H9 (cell line): ENCODE measurements around the gene ZNF664. TPM values are rescaled to one million over a fixed set of nuclear protein-coding genes. Genes with fewer than 3 reads are reported as not detected.

Experiments
- DNase-seq: peaks from one replicate; pipeline ENCODE4 v3.0.0-alpha.2; 2017
- H2AFZ ChIP-seq: one replicate; pipeline ENCODE4 v1.6.1; 2013; ENCODE audit warnings: mild to moderate bottlenecking, low read length, control low read depth, moderate library complexity
- H2AK5ac ChIP-seq: 2 replicates; pipeline ENCODE4 v1.6.1; 2013; ENCODE audit warnings: low read length, control low read depth, mixed read lengths; ENCODE audit not compliant: insufficient read length
- H2BK120ac ChIP-seq: one replicate; pipeline ENCODE4 v1.6.1; 2013; ENCODE audit warnings: low read depth, mild to moderate bottlenecking, low read length, control low read depth, inconsistent platforms; ENCODE audit not compliant: poor library complexity, severe bottlenecking
- H2BK12ac ChIP-seq: 2 replicates; pipeline ENCODE4 v1.6.1; 2013; ENCODE audit warnings: low read length, control low read depth, mixed read lengths, low read depth; ENCODE audit not compliant: insufficient read length
- H2BK15ac ChIP-seq: 2 replicates; pipeline ENCODE4 v1.6.1; 2013; ENCODE audit warnings: low read depth, low read length, control low read depth
- H2BK20ac ChIP-seq: one replicate; pipeline ENCODE4 v1.6.1; 2013; ENCODE audit warnings: low read depth, mild to moderate bottlenecking, low read length, control low read depth, inconsistent platforms; ENCODE audit not compliant: poor library complexity, severe bottlenecking
- H2BK5ac ChIP-seq: 2 replicates; pipeline ENCODE4 v1.6.1; 2013; ENCODE audit warnings: low read length, control low read depth, mixed read lengths; ENCODE audit not compliant: insufficient read length
- H3K14ac ChIP-seq: 2 replicates; pipeline ENCODE4 v1.6.1; 2013; ENCODE audit warnings: low read length, control low read depth; ENCODE audit not compliant: insufficient read depth
- H3K18ac ChIP-seq: 2 replicates; pipeline ENCODE4 v1.6.1; 2013; ENCODE audit warnings: low read depth, mild to moderate bottlenecking, mixed read lengths, low read length, control low read depth; ENCODE audit not compliant: insufficient read length
- H3K23ac ChIP-seq: 2 replicates; pipeline ENCODE4 v1.6.1; 2013; ENCODE audit warnings: low read length, control low read depth, mixed read lengths, low read depth; ENCODE audit not compliant: insufficient read length
- H3K23me2 ChIP-seq: 2 replicates; pipeline ENCODE4 v1.6.1; 2013; ENCODE audit warnings: low read depth, mild to moderate bottlenecking, mixed read lengths, low read length, control low read depth; ENCODE audit not compliant: insufficient read length, poor library complexity, severe bottlenecking
- H3K27ac ChIP-seq: 2 replicates; pipeline ENCODE4 v1.5.1; 2013; ENCODE audit warnings: low read length, control low read depth, mixed read lengths, low read depth; ENCODE audit not compliant: insufficient read length
- H3K27me3 ChIP-seq: 2 replicates; pipeline ENCODE4 v1.6.1; 2013; ENCODE audit warnings: low read length, control low read depth, inconsistent platforms; ENCODE audit not compliant: insufficient read depth
- H3K4ac ChIP-seq: 2 replicates; pipeline ENCODE4 v1.6.1; 2013; ENCODE audit warnings: low read depth, mild to moderate bottlenecking, control low read depth, inconsistent platforms, low read length, moderate library complexity
- H3K4me1 ChIP-seq: 2 replicates; pipeline ENCODE4 v1.6.1; 2013; ENCODE audit warnings: low read length, control low read depth, inconsistent platforms; ENCODE audit not compliant: insufficient read depth
- H3K4me2 ChIP-seq: 2 replicates; pipeline ENCODE4 v1.6.1; 2013; ENCODE audit warnings: low read length, control low read depth, mixed read lengths; ENCODE audit not compliant: insufficient read length, insufficient read depth
- H3K56ac ChIP-seq: 2 replicates; pipeline ENCODE4 v1.6.1; 2013; ENCODE audit warnings: low read depth, mild to moderate bottlenecking, mixed read lengths, low read length, control low read depth; ENCODE audit not compliant: insufficient read length
- H3K79me1 ChIP-seq: 2 replicates; pipeline ENCODE4 v1.6.1; 2013; ENCODE audit warnings: low read depth, mild to moderate bottlenecking, moderate library complexity, low read length, control low read depth, inconsistent platforms; ENCODE audit not compliant: insufficient read depth, poor library complexity, severe bottlenecking
- H3K79me2 ChIP-seq: 2 replicates; pipeline ENCODE4 v1.6.1; 2013; ENCODE audit warnings: low read length, control low read depth, inconsistent platforms; ENCODE audit not compliant: insufficient read depth
- H3K9ac ChIP-seq: 2 replicates; pipeline ENCODE4 v1.6.1; 2013; ENCODE audit warnings: low read length, control low read depth, mixed read lengths; ENCODE audit not compliant: insufficient read length; ENCODE audit errors: extremely low read depth
- H3K9me3 ChIP-seq: one replicate; pipeline ENCODE4 v1.6.1; 2013; ENCODE audit warnings: low read depth, low read length, inconsistent platforms; ENCODE audit not compliant: control insufficient read depth
- H3T11ph ChIP-seq: one replicate; pipeline ENCODE4 v1.6.1; 2013; ENCODE audit warnings: mild to moderate bottlenecking, low read length, control low read depth, inconsistent platforms
- H4K20me1 ChIP-seq: one replicate; pipeline ENCODE4 v1.6.1; 2013; ENCODE audit not compliant: control insufficient read depth, insufficient read length, insufficient read depth
- H4K5ac ChIP-seq: 2 replicates; pipeline ENCODE4 v1.6.1; 2013; ENCODE audit warnings: low read depth, mild to moderate bottlenecking, mixed read lengths, low read length, control low read depth; ENCODE audit not compliant: insufficient read length
- H4K8ac ChIP-seq: replicated peaks from 2 replicates; pipeline ENCODE4 v1.6.1; 2013; ENCODE audit warnings: low read length, control low read depth, mixed read lengths, low read depth; ENCODE audit not compliant: insufficient read length
- H4K91ac ChIP-seq: 2 replicates; pipeline ENCODE4 v1.6.1; 2013; ENCODE audit warnings: low read depth, mild to moderate bottlenecking, moderate library complexity, mixed read lengths, low read length, control low read depth; ENCODE audit not compliant: insufficient read length
- H3K27ac Mint-ChIP-seq, 3 experiments: 2 replicates in 2 of 3; 3 replicates in 1 of 3; pipeline ENCODE4 v1.8.0; 2020 to 2021; ENCODE audit warnings: mixed read lengths in 3 of 3, mild to moderate bottlenecking in 1 of 3, moderate library complexity in 1 of 3
- H3K27me3 Mint-ChIP-seq: 2 replicates; pipeline ENCODE4 v1.8.0; 2021; ENCODE audit warnings: low read depth, mild to moderate bottlenecking, moderate library complexity, mixed read lengths
- H3K36me3 Mint-ChIP-seq, 3 experiments: 2 replicates in 2 of 3; 3 replicates in 1 of 3; pipeline ENCODE4 v1.8.0; 2020 to 2021; ENCODE audit warnings: low read depth in 3 of 3, mixed read lengths in 3 of 3; ENCODE audit not compliant: insufficient read depth in 1 of 3
- H3K4me1 Mint-ChIP-seq, 2 experiments: 2 replicates each; pipeline ENCODE4 v1.8.0; 2020; ENCODE audit warnings: mixed read lengths in 2 of 2
- H3K4me3 Mint-ChIP-seq, 2 experiments: 2 replicates in 1 of 2; 3 replicates in 1 of 2; pipeline ENCODE4 v1.8.0; 2020 to 2021; ENCODE audit warnings: mild to moderate bottlenecking in 2 of 2, mixed read lengths in 2 of 2, moderate library complexity in 1 of 2
- H3K9me3 Mint-ChIP-seq, 2 experiments: 2 replicates in 1 of 2; 3 replicates in 1 of 2; pipeline ENCODE4 v1.8.0; 2020; ENCODE audit warnings: mild to moderate bottlenecking in 2 of 2, mixed read lengths in 2 of 2, moderate library complexity in 1 of 2
- CTCF ChIP-seq: fragments of 200-600 bp; sonication (generic); conservative IDR thresholded peaks from 3 replicates; pipeline ENCODE4 v1.8.0; 2021; ENCODE audit warnings: antibody characterized with exemption, mild to moderate bottlenecking
- WGBS: extraction: QIAGEN DNeasy Blood & Tissue Kit; methylation state at CpG from one replicate; pipeline ENCODE4 v1.1.7; 2013; ENCODE audit warnings: missing lambda C conversion rate, low lambda C conversion rate, mixed read lengths; ENCODE audit not compliant: insufficient read length; ENCODE audit errors: extremely low coverage; 5-methylcytosine and 5-hydroxymethylcytosine counted together
- total RNA-seq: library from RNA; stranded (reverse); gene quantifications from 2 replicates; pipeline ENCODE4 v1.2.1, GENCODE V29; 2021

Gene ZNF664
- total RNA-seq, 1 experiment from 2014 or later = 29.5 TPM

DNA sequence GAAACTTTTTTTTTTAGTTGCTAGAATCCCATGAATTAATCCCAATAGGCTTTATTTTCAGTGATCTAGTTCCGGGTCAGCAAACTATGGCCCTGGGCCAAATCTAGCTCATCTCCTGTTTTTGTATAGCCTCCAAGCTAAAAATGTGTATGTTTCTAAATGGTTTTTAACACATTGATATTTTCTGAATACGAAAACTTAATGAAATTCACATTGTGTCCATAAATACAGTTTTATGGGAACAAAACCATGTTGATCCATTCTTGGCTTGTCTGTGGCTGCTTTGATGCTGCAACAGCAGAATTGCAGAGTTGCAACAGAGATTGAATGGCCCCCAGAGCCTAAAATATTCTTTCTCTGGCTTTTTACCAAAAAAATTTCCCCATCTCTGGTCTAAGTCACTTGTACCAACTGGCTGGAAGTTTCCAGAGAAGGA is 47.5 kb downstream of the ZNF664 start:
- Histone ChIP-seq H2BK20ac (no peak overlapping the region), H2AFZ (no peak overlapping the region), H2AK5ac (no peak overlapping the region), H2BK15ac (no peak overlapping the region), H3K14ac (no peak overlapping the region), H3K79me2 (no peaks in the 10 kb centered on the region), H3K18ac (no peak overlapping the region), H2BK5ac (no peak overlapping the region), H4K20me1 (no peaks in the 10 kb centered on the region), H3K4me2 (no peak overlapping the region), H3K9me3 (no peaks in the 10 kb centered on the region), H2BK12ac (no peak overlapping the region), H4K8ac (no peak overlapping the region), H3K23ac (no peak overlapping the region), H3K4me1 (no peaks in the 10 kb centered on the region), H2BK120ac (no peak overlapping the region), H4K91ac (no peak overlapping the region), H3K4ac (no peak overlapping the region), H3K9ac (no peak overlapping the region), H3K56ac (no peak overlapping the region), H3K23me2 (no peaks in the 10 kb centered on the region), H3K27ac (no peak overlapping the region), H3K79me1 (no peaks in the 10 kb centered on the region), H3K27me3 (no peaks in the 10 kb centered on the region), H4K5ac (no peak overlapping the region), H3T11ph (no peak overlapping the region)
- peaks cover 0 to under 1% (median 0%) of the 10 kb centered on the region in 3 experiments; a peak in 3 of 7 replicates for H3K36me3 Mint-ChIP-seq
- H3K27ac Mint-ChIP-seq = no peak overlapping the region
- no CpG with 5 or more reads among the region's 2 CpGs for WGBS
- H3K4me3 Mint-ChIP-seq = no peak overlapping the region
- no peak for TF ChIP-seq CTCF
- peaks cover 0 to 5% of the 10 kb centered on the region in 2 experiments; a peak in 2 of 4 replicates for H3K4me1 Mint-ChIP-seq
- DNase-seq = no peak
- peaks cover 2% of the 10 kb centered on the region; the same call in 1 of the 2 replicates for H3K27me3 Mint-ChIP-seq
- H3K9me3 Mint-ChIP-seq = peaks cover under 1 to 3% of the 10 kb centered on the region in 2 experiments; a peak in 3 of 5 replicates
